Measurements from ENCODE around the gene SORT1. TPM values are rescaled to one million over a fixed set of nuclear protein-coding genes. Genes with fewer than 3 reads are reported as not detected.

The SORT1 gene
- total RNA-seq, 2 experiments from 2014 or later = 21.8 to 45.5 TPM

GRCh38 chr1:109312978-109313775 is 84.5 kb downstream of the SORT1 start:
- CTCF ChIA-PET (ENCODE audit: unreplicated experiment) = no interaction called here
- H3K4me3 ChIP-seq (ENCODE audit: low read depth, low read length, poor library complexity, severe bottlenecking) = no peak overlapping the region
- no TSS peak for BruUV-seq (replicated peaks)

GRCh38 chr1:109312246-109312645 is 85.5 kb downstream of the SORT1 start:
- CTCF ChIA-PET (ENCODE audit: unreplicated experiment) = no interaction called here
- H3K4me1 ChIP-seq (ENCODE audit: insufficient read depth, low read length, poor library complexity, severe bottlenecking) = peaks cover 21% of the 10 kb centered on the region
- intact Hi-C loops (cut with micrococcal nuclease; ENCODE audit: unreplicated experiment) = no loop called here
- no peaks in the 10 kb centered on the region for H3K79me2 ChIP-seq (ENCODE audit: insufficient read depth, low read depth, low read length)
- no peak overlapping the region for H3K27ac ChIP-seq (ENCODE audit: low read depth, low read length, poor library complexity, severe bottlenecking)
- peaks cover 37% of the 10 kb centered on the region for H3K36me3 ChIP-seq (ENCODE audit: insufficient read depth, low read length)
- no peak overlapping the region for H3K4me2 ChIP-seq (ENCODE audit: low read length)
- TF ChIP-seq EZH2phosphoT487 (IDR thresholded peaks at IDR 0.05; ENCODE audit: borderline replicate concordance, low read depth, low read length) = no peak
- TF ChIP-seq CTCF (conservative IDR thresholded peaks at IDR 0.05; ENCODE audit: low read length) = no peak
- no peaks in the 10 kb centered on the region for H3K9me3 ChIP-seq (ENCODE audit: low read length)
- H3K9me2 ChIP-seq (ENCODE audit: insufficient read depth, low read length) = no peaks in the 10 kb centered on the region
- H3K4me3 ChIP-seq (ENCODE audit: low read depth, low read length, poor library complexity, severe bottlenecking) = no peak overlapping the region
- no peak overlapping the region for H2AFZ ChIP-seq (ENCODE audit: low read length)
- TSS peak; percentile 34 for BruUV-seq (replicated peaks)
- POLR2A ChIA-PET = interaction anchor here (0.7 to 0.9 kb wide), 2 partner anchors 14 to 79 kb away, joined by 5 to 6 read pairs; no protein-coding TSS in a partner anchor
- H4K20me1 ChIP-seq (ENCODE audit: insufficient read depth, low read length) = no peaks in the 10 kb centered on the region
- no peak for DNase-seq (ENCODE audit: low spot score)

More at GRCh38 chr1:109312978-109313775, 84.5 kb downstream of the SORT1 start:
- no peaks in the 10 kb centered on the region for H3K9me3 ChIP-seq (ENCODE audit: low read length)
- no peak overlapping the region for H2AFZ ChIP-seq (ENCODE audit: low read length)
- DNase-seq (ENCODE audit: low spot score) = no peak
- H4K20me1 ChIP-seq (ENCODE audit: insufficient read depth, low read length) = no peaks in the 10 kb centered on the region
- POLR2A ChIA-PET = interaction anchor here (0.7 to 0.9 kb wide), 4 partner anchors 13 to 1187 kb away, joined by 3 to 6 read pairs (median 6); no protein-coding TSS in a partner anchor
- H3K79me2 ChIP-seq (ENCODE audit: insufficient read depth, low read depth, low read length) = no peaks in the 10 kb centered on the region
- TF ChIP-seq EZH2phosphoT487 (IDR thresholded peaks at IDR 0.05; ENCODE audit: borderline replicate concordance, low read depth, low read length) = no peak
- TF ChIP-seq CTCF (conservative IDR thresholded peaks at IDR 0.05; ENCODE audit: low read length) = no peak
- H3K4me2 ChIP-seq (ENCODE audit: low read length) = no peak overlapping the region
- intact Hi-C loops (cut with micrococcal nuclease; ENCODE audit: unreplicated experiment) = no loop called here
- H3K27ac ChIP-seq (ENCODE audit: low read depth, low read length, poor library complexity, severe bottlenecking) = no peak overlapping the region
- H3K9me2 ChIP-seq (ENCODE audit: insufficient read depth, low read length) = no peaks in the 10 kb centered on the region
- peaks cover 12% of the 10 kb centered on the region for H3K4me1 ChIP-seq (ENCODE audit: insufficient read depth, low read length, poor library complexity, severe bottlenecking)
- H3K36me3 ChIP-seq (ENCODE audit: insufficient read depth, low read length) = peaks cover 43% of the 10 kb centered on the region

GRCh38 chr1:109309347-109309746 is 88.4 kb downstream of the SORT1 start:
- TF ChIP-seq EZH2phosphoT487 (IDR thresholded peaks at IDR 0.05; ENCODE audit: borderline replicate concordance, low read depth, low read length) (no peak), CTCF (conservative IDR thresholded peaks at IDR 0.05; ENCODE audit: low read length) (no peak)
- Histone ChIP-seq H4K20me1 (ENCODE audit: insufficient read depth, low read length) (no peaks in the 10 kb centered on the region), H3K4me3 (ENCODE audit: low read depth, low read length, poor library complexity, severe bottlenecking) (no peak overlapping the region), H3K9me3 (ENCODE audit: low read length) (no peaks in the 10 kb centered on the region), H3K79me2 (ENCODE audit: insufficient read depth, low read depth, low read length) (no peaks in the 10 kb centered on the region), H3K9me2 (ENCODE audit: insufficient read depth, low read length) (no peaks in the 10 kb centered on the region), H3K36me3 (ENCODE audit: insufficient read depth, low read length) (peaks cover 16% of the 10 kb centered on the region; the same call in 1 of the 2 replicates), H2AFZ (ENCODE audit: low read length) (no peak overlapping the region), H3K27ac (ENCODE audit: low read depth, low read length, poor library complexity, severe bottlenecking) (no peak overlapping the region), H3K4me1 (ENCODE audit: insufficient read depth, low read length, poor library complexity, severe bottlenecking) (peaks cover 42% of the 10 kb centered on the region), H3K4me2 (ENCODE audit: low read length) (no peak overlapping the region)
- DNase-seq (ENCODE audit: low spot score) = no peak
- CTCF ChIA-PET (ENCODE audit: unreplicated experiment) = no interaction called here
- intact Hi-C loops (cut with micrococcal nuclease; ENCODE audit: unreplicated experiment) = no loop called here
- POLR2A ChIA-PET = interaction anchor here (0.8 kb wide), 1 partner anchor 15 kb away, joined by 4 read pairs; no protein-coding TSS in a partner anchor
- BruUV-seq (replicated peaks) = no TSS peak
